ENCODE results near the gene GALK1. TPM values are rescaled to one million over a fixed set of nuclear protein-coding genes. Genes with fewer than 3 reads are reported as not detected.
A peak's percentile ranks its signal among the peaks of the same experiment; 100 is the strongest.

Gene GALK1
- total RNA-seq, 2 experiments from 2014 or later = 43.4 to 50.7 TPM

- no peak for TF ChIP-seq CTCF (IDR thresholded peaks at IDR 0.05)
- no peak for ATAC-seq
- H3K4me1 Mint-ChIP-seq (ENCODE audit: low read depth) = peaks cover 6% of the 10 kb centered on the region
Measured at GRCh38 chr17:75734674-75735294, 30.2 kb downstream of the GALK1 start.

GRCh38 chr17:75733471-75733870, 31.5 kb downstream of the GALK1 start:
- POLR2A ChIA-PET = interaction anchor here (0.6 kb wide), 1 partner anchor 117 kb away, joined by 3 read pairs; no protein-coding TSS in a partner anchor
- DNase-seq (no peak), ATAC-seq (no peak)
- H3K4me3 Mint-ChIP-seq = no peak overlapping the region
- no peaks in the 10 kb centered on the region for H3K9me3 Mint-ChIP-seq
- H3K27me3 Mint-ChIP-seq = peaks cover 2% of the 10 kb centered on the region
- intact Hi-C loops (cut with micrococcal nuclease) = no loop called here
- TF ChIP-seq CTCF (IDR thresholded peaks at IDR 0.05) = no peak
- CTCF ChIA-PET = interaction anchor here (22.4 kb wide), 1 partner anchor 16 kb away, joined by 217 read pairs; no protein-coding TSS in a partner anchor
- no peaks in the 10 kb centered on the region for H3K36me3 Mint-ChIP-seq (ENCODE audit: low read depth)
- no peak overlapping the region for H3K27ac Mint-ChIP-seq
- peaks cover 6% of the 10 kb centered on the region for H3K4me1 Mint-ChIP-seq (ENCODE audit: low read depth)

More at GRCh38 chr17:75734674-75735294, 30.2 kb downstream of the GALK1 start:
- Mint-ChIP-seq H3K4me3 (no peak overlapping the region), H3K27me3 (peaks cover 2% of the 10 kb centered on the region), H3K27ac (peak overlapping the region; percentile 59), H3K9me3 (no peaks in the 10 kb centered on the region), H3K36me3 (ENCODE audit: low read depth) (no peaks in the 10 kb centered on the region)
- intact Hi-C loops (cut with micrococcal nuclease) = no loop called here
- ChIA-PET POLR2A (no interaction called here), CTCF (interaction anchor here (2.2 to 22.4 kb wide), 2 partner anchors 15 to 102 kb away, joined by 6 to 217 read pairs; partner anchors contain the start of gene SMIM5)
- DNase-seq = no peak

- no peak for DNase-seq
- no peaks in the 10 kb centered on the region for H3K27me3 Mint-ChIP-seq
- no peak overlapping the region for H3K27ac Mint-ChIP-seq
- intact Hi-C loops (cut with micrococcal nuclease) = no loop called here
- POLR2A ChIA-PET = interaction anchor here (1.0 kb wide), 1 partner anchor 10 kb away, joined by 4 read pairs; no protein-coding TSS in a partner anchor
- H3K36me3 Mint-ChIP-seq (ENCODE audit: low read depth) = no peaks in the 10 kb centered on the region
- H3K9me3 Mint-ChIP-seq = no peaks in the 10 kb centered on the region
- TF ChIP-seq CTCF (IDR thresholded peaks at IDR 0.05) = no peak
- H3K4me1 Mint-ChIP-seq (ENCODE audit: low read depth) = peaks cover 2% of the 10 kb centered on the region
- ATAC-seq = no peak
- CTCF ChIA-PET = interaction anchor here (0.6 to 22.4 kb wide), 2 partner anchors 18 to 78 kb away, joined by 3 to 217 read pairs; no protein-coding TSS in a partner anchor
- no peak overlapping the region for H3K4me3 Mint-ChIP-seq
Measured at GRCh38 chr17:75731716-75732498, 33.1 kb downstream of the GALK1 start.

GRCh38 chr17:75731086-75731715, 33.8 kb downstream of the GALK1 start:
- no peak for ATAC-seq
- Mint-ChIP-seq H3K4me1 (ENCODE audit: low read depth) (peaks cover 2% of the 10 kb centered on the region), H3K36me3 (ENCODE audit: low read depth) (no peaks in the 10 kb centered on the region), H3K9me3 (no peaks in the 10 kb centered on the region), H3K4me3 (no peak overlapping the region), H3K27ac (no peak overlapping the region), H3K27me3 (no peaks in the 10 kb centered on the region)
- no peak for TF ChIP-seq CTCF (IDR thresholded peaks at IDR 0.05)
- CTCF ChIA-PET = interaction anchor here (0.8 to 22.4 kb wide), 2 partner anchors 18 to 105 kb away, joined by 3 to 217 read pairs; no protein-coding TSS in a partner anchor
- intact Hi-C loops (cut with micrococcal nuclease) = no loop called here
- POLR2A ChIA-PET = interaction anchor here (1.0 to 1.2 kb wide), 2 partner anchors 9 to 64 kb away, joined by 3 to 4 read pairs; partner anchors contain the start of genes RECQL5 and SAP30BP
- no peak for DNase-seq

Data from activated CD8-positive, alpha-beta T cell treated with anti-CD3 and anti-CD28 coated beads for 36 hours (primary cell).